Parathyroid adenoma (tissue), 2 donors: Measurements from ENCODE around the gene SLC44A3.
A peak's percentile ranks its signal among the peaks of the same experiment; 100 is the strongest.

ENCODE experiments used
- H2AFZ ChIP-seq: fragments of 300-600 bp; sonication (generic); one replicate; pipeline ENCODE4 v1.7.0; 2017; ENCODE audit warnings: antibody characterized with exemption, mild to moderate bottlenecking
- H3K27ac ChIP-seq: fragments of 300-600 bp; sonication (generic); one replicate; pipeline ENCODE4 v1.7.0; 2017
- H3K27me3 ChIP-seq: fragments of 300-600 bp; sonication (generic); one replicate; pipeline ENCODE4 v1.7.0; 2017; ENCODE audit warnings: low read length; ENCODE audit not compliant: control insufficient read depth, insufficient read depth
- H3K36me3 ChIP-seq: fragments of 300-600 bp; sonication (generic); one replicate; pipeline ENCODE4 v1.7.0; 2017; ENCODE audit warnings: low read length; ENCODE audit not compliant: control insufficient read depth, insufficient read depth
- H3K4me1 ChIP-seq: fragments of 300-600 bp; sonication (generic); one replicate; pipeline ENCODE4 v1.7.0; 2017; ENCODE audit warnings: control low read depth
- H3K4me2 ChIP-seq: fragments of 300-600 bp; sonication (generic); one replicate; pipeline ENCODE4 v1.7.0; 2017; ENCODE audit warnings: low read length
- H3K4me3 ChIP-seq: fragments of 300-600 bp; sonication (generic); one replicate; pipeline ENCODE4 v1.7.0; 2017; ENCODE audit warnings: low read depth, low read length
- H3K79me2 ChIP-seq: fragments of 300-600 bp; sonication (generic); one replicate; pipeline ENCODE4 v1.7.0; 2017; ENCODE audit warnings: control low read depth
- H3K9ac ChIP-seq: fragments of 300-600 bp; sonication (generic); one replicate; pipeline ENCODE4 v1.7.0; 2017; ENCODE audit warnings: mild to moderate bottlenecking
- H3K9me3 ChIP-seq: fragments of 300-600 bp; sonication (generic); one replicate; pipeline ENCODE4 v1.7.0; 2017; ENCODE audit warnings: low read length; ENCODE audit not compliant: control insufficient read depth
- TF ChIP-seq, protein P1 (sequence below): fragments of 300-600 bp; sonication (generic); IDR thresholded peaks from one replicate; pipeline ENCODE4 v1.7.0; 2017; ENCODE audit warnings: antibody characterized with exemption, mild to moderate bottlenecking
- donor health status: primary hyperparathyroidism.

SLC44A3 gene

DNA sequence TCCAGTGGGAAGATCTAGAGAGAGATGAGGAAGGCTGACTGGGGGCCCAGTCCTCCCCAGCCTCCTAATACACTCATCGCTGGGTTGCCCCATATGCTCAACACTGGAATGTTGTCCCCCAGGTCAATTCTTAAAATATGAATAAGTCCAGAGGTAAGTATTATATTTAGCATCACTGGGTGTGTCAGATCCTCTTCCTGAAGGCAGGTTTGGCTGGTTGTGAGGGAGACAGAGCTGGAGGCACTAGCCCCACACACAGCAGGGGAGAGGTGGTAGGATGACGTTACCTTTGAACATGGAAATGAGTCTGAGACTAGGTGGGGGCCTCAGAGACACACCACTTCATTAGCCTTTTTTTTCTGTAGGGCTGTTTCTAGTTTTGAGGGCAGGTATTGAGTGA is 42.6 kb downstream of the SLC44A3 start:
- no peak overlapping the region for H2AFZ ChIP-seq
- H3K36me3 ChIP-seq: no peaks in the 10 kb centered on the region
- no peaks in the 10 kb centered on the region for H3K9me3 ChIP-seq
- H3K4me2 ChIP-seq: no peak overlapping the region
- TF ChIP-seq, protein P1, sequence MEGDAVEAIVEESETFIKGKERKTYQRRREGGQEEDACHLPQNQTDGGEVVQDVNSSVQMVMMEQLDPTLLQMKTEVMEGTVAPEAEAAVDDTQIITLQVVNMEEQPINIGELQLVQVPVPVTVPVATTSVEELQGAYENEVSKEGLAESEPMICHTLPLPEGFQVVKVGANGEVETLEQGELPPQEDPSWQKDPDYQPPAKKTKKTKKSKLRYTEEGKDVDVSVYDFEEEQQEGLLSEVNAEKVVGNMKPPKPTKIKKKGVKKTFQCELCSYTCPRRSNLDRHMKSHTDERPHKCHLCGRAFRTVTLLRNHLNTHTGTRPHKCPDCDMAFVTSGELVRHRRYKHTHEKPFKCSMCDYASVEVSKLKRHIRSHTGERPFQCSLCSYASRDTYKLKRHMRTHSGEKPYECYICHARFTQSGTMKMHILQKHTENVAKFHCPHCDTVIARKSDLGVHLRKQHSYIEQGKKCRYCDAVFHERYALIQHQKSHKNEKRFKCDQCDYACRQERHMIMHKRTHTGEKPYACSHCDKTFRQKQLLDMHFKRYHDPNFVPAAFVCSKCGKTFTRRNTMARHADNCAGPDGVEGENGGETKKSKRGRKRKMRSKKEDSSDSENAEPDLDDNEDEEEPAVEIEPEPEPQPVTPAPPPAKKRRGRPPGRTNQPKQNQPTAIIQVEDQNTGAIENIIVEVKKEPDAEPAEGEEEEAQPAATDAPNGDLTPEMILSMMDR: no peak
- H3K9ac ChIP-seq: no peak overlapping the region
- peak overlapping the region; percentile 36 for H3K27ac ChIP-seq
- no peaks in the 10 kb centered on the region for H3K79me2 ChIP-seq
- H3K4me3 ChIP-seq: no peak overlapping the region
- no peaks in the 10 kb centered on the region for H3K27me3 ChIP-seq
- peaks cover 3% of the 10 kb centered on the region for H3K4me1 ChIP-seq

DNA sequence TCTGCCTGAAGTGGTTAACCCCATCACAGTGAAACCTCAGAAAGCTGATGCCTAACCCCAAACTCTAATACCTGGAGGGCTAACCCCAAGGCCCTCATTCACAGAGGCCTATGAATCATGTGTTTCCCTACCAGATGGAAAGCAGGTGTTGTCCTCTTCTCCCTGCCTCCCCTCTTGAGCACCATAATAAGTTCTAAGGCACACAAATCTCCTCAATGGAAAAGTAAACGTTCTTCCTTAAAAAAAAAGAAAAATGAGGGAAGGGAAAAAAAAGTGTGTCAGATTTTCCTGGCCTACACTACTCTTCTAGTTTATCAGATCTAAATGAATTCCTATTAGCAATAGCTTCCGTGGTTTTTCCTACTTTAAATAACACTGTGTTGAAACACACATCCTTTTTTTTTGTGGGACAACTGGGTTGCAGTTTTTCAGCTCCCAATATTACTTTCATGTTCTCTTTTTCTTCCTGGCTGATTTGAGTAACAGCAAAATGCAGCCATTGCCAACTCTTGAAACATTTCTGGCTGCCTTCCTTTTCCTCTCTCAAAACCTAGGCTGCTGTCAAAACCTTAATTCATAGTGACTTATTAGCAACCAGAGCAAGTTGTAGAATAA is 43.2 kb downstream of the SLC44A3 start:
- no peaks in the 10 kb centered on the region for H3K36me3 ChIP-seq
- H3K4me1 ChIP-seq: peaks cover 3% of the 10 kb centered on the region
- H3K79me2 ChIP-seq: no peaks in the 10 kb centered on the region
- H3K4me2 ChIP-seq: no peak overlapping the region
- no peaks in the 10 kb centered on the region for H3K27me3 ChIP-seq
- TF ChIP-seq, protein P1: no peak
- H2AFZ ChIP-seq: no peak overlapping the region
- peak overlapping the region; percentile 49 for H3K27ac ChIP-seq
- H3K9ac ChIP-seq: no peak overlapping the region
- no peak overlapping the region for H3K4me3 ChIP-seq
- no peaks in the 10 kb centered on the region for H3K9me3 ChIP-seq

DNA sequence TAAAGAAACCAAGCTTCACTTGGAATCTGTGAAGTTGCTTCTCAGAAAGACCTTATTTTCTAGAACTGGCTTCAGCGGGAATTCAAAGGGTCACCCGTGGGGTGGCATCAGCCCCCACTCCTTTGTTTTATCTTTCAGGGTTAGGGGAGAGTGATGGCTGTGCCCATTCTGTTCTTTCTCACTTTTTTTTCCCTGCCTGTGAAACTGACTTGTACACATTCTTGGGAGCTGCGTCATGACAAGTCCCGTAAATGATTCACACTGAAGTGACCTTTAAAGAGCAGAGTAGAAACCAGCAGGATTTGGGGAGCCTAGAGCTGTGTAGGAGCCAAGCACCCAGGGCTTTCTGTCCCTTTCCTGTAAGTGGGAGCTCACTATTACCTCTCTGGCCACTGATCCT is 43.8 kb downstream of the SLC44A3 start:
- H3K4me3 ChIP-seq: no peak overlapping the region

DNA sequence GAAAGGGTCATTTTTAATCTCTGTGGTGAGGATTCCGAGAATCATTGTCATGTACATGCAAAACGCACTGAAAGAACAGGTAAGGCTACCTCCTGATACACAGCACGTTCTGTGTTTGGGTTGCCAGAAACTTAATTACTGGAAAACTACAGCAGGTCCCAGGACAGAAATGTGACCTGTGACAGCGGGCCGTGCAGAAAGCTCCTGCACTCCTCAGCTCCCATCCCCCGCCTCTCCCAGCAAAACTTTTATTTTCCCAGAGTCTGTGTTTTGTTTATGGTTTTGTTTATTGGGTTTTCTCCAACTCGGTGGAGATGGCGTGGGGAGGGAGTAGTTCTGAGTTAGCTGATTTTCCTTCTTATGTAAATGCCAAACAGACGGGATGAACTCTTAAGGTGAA is 44.7 kb downstream of the SLC44A3 start:
- Histone ChIP-seq H3K4me1 (peaks cover 3% of the 10 kb centered on the region), H3K79me2 (no peaks in the 10 kb centered on the region), H3K36me3 (no peaks in the 10 kb centered on the region), H3K9ac (no peak overlapping the region), H3K9me3 (no peaks in the 10 kb centered on the region), H3K27ac (no peak overlapping the region), H2AFZ (no peak overlapping the region), H3K4me3 (no peak overlapping the region), H3K4me2 (no peak overlapping the region), H3K27me3 (no peaks in the 10 kb centered on the region)
- TF ChIP-seq, protein P1: no peak

More for the DNA sequence above, 43.8 kb downstream of the SLC44A3 start:
- no peaks in the 10 kb centered on the region for H3K79me2 ChIP-seq
- no peaks in the 10 kb centered on the region for H3K9me3 ChIP-seq
- H3K4me1 ChIP-seq: peaks cover 3% of the 10 kb centered on the region
- H3K4me2 ChIP-seq: no peak overlapping the region
- H3K9ac ChIP-seq: no peak overlapping the region
- H3K27ac ChIP-seq: peak overlapping the region; percentile 49
- H3K36me3 ChIP-seq: no peaks in the 10 kb centered on the region
- TF ChIP-seq, protein P1: no peak
- no peaks in the 10 kb centered on the region for H3K27me3 ChIP-seq
- H2AFZ ChIP-seq: no peak overlapping the region

DNA sequence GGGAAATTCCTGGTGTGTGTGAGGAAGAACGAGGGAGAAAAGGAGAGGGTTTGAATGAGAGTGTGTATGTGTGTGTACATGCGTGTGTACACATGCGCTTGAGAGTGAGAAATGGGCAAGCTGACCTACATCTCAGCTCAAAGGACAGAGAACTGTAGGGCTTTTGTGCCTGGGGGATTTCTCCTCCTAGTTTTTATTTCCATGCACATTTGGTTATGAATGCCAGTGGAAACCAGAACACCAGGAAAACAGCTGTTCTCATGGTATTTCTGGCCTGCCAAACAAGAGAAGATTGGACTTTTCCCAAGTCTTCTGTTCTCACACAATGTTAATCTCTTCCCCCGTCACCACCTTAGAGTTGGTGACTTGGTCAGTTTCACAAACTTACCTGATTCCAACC is 45.2 kb downstream of the SLC44A3 start:
- Histone ChIP-seq H3K9ac (no peak overlapping the region), H3K9me3 (no peaks in the 10 kb centered on the region), H3K4me1 (peaks cover 3% of the 10 kb centered on the region), H3K27ac (no peak overlapping the region), H3K4me2 (no peak overlapping the region), H3K36me3 (no peaks in the 10 kb centered on the region), H3K4me3 (no peak overlapping the region), H2AFZ (no peak overlapping the region), H3K27me3 (no peaks in the 10 kb centered on the region), H3K79me2 (no peaks in the 10 kb centered on the region)
- TF ChIP-seq, protein P1: no peak
